SU-DHL-6 (cell line): ENCODE results near the gene OLFML2B.

Experiments
- EZH2phosphoT487 ChIP-seq: fragments of 200-600 bp; sonication (generic), shearing (Covaris generic); conservative IDR thresholded peaks from 2 replicates; pipeline ENCODE4 v1.6.1; 2018; ENCODE audit warnings: mild to moderate bottlenecking, antibody characterized with exemption, low read length, moderate library complexity, mixed read lengths
- TF ChIP-seq, protein P1 (sequence below): fragments of 200-600 bp; sonication (generic); IDR thresholded peaks from one replicate; pipeline ENCODE4 v1.5.1; 2017; ENCODE audit warnings: antibody characterized with exemption, mild to moderate bottlenecking, low read length, moderate library complexity; ENCODE audit not compliant: insufficient read depth, poor library complexity, severe bottlenecking

GRCh38 chr1:161994175-161994668 is 29.4 kb downstream of the OLFML2B start:
- TF ChIP-seq, protein P1, sequence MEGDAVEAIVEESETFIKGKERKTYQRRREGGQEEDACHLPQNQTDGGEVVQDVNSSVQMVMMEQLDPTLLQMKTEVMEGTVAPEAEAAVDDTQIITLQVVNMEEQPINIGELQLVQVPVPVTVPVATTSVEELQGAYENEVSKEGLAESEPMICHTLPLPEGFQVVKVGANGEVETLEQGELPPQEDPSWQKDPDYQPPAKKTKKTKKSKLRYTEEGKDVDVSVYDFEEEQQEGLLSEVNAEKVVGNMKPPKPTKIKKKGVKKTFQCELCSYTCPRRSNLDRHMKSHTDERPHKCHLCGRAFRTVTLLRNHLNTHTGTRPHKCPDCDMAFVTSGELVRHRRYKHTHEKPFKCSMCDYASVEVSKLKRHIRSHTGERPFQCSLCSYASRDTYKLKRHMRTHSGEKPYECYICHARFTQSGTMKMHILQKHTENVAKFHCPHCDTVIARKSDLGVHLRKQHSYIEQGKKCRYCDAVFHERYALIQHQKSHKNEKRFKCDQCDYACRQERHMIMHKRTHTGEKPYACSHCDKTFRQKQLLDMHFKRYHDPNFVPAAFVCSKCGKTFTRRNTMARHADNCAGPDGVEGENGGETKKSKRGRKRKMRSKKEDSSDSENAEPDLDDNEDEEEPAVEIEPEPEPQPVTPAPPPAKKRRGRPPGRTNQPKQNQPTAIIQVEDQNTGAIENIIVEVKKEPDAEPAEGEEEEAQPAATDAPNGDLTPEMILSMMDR = no peak
- no peak for TF ChIP-seq EZH2phosphoT487
